WTC11 (cell line): ENCODE measurements around the gene BHMT2. TPM values are rescaled to one million over a fixed set of nuclear protein-coding genes. Genes with fewer than 3 reads are reported as not detected.

ENCODE experiments used
- ATAC-seq: fragments of 200-7000 bp; cut with Tn5 transposase; 2 replicates; pipeline ENCODE4 v1.10.0; 2021; ENCODE audit warnings: mild to moderate bottlenecking, moderate library complexity
- CTCF ChIA-PET: fragments of 300-600 bp; sonication (Branson Sonifier 250); formaldehyde crosslinking; loops from one replicate; lab custom pipeline; 2021; ENCODE audit warnings: antibody characterized with exemption; lab: Charles Lee
- POLR2A ChIA-PET: fragments of 350-600 bp; sonication (Branson Sonifier 250); formaldehyde crosslinking; loops from one replicate; lab custom pipeline; 2021; ENCODE audit warnings: antibody characterized with exemption; lab: Charles Lee
- DNase-seq: peaks from one replicate; pipeline ENCODE4 v3.0.0; 2021; ENCODE audit warnings: low spot score
- H3K27ac Mint-ChIP-seq: 2 replicates; pipeline ENCODE4 v1.8.0; 2021; ENCODE audit warnings: mixed read lengths
- H3K27me3 Mint-ChIP-seq: 2 replicates; pipeline ENCODE4 v1.8.0; 2021; ENCODE audit warnings: low read depth, mild to moderate bottlenecking, moderate library complexity, mixed read lengths
- H3K36me3 Mint-ChIP-seq: 2 replicates; pipeline ENCODE4 v1.8.0; 2021; ENCODE audit warnings: mixed read lengths
- H3K4me1 Mint-ChIP-seq: 2 replicates; pipeline ENCODE4 v1.8.0; 2022; ENCODE audit warnings: mixed read lengths
- H3K4me3 Mint-ChIP-seq: 2 replicates; pipeline ENCODE4 v1.8.0; 2021; ENCODE audit warnings: mild to moderate bottlenecking, moderate library complexity, mixed read lengths
- H3K9me3 Mint-ChIP-seq: 2 replicates; pipeline ENCODE4 v1.8.0; 2021; ENCODE audit warnings: mixed read lengths
- ATF2 ChIP-seq: sonication (generic); formaldehyde crosslinking; IDR thresholded peaks from 2 replicates; pipeline ENCODE4 v1.8.1; 2022; ENCODE audit warnings: low read depth, missing genetic modification reagents, borderline replicate concordance
- CBFB ChIP-seq: sonication (generic); formaldehyde crosslinking; IDR thresholded peaks from 2 replicates; pipeline ENCODE4 v1.8.1; 2022; ENCODE audit warnings: mild to moderate bottlenecking, low read depth, missing genetic modification reagents
- FOXJ3 ChIP-seq: sonication (generic); formaldehyde crosslinking; IDR thresholded peaks from 2 replicates; pipeline ENCODE4 v1.9.0; 2021; ENCODE audit warnings: missing genetic modification reagents, mild to moderate bottlenecking, borderline replicate concordance
- FOXP1 ChIP-seq: sonication (generic); formaldehyde crosslinking; IDR thresholded peaks from 2 replicates; pipeline ENCODE4 v1.8.0; 2022; ENCODE audit warnings: missing genetic modification reagents, mild to moderate bottlenecking, moderate library complexity, borderline replicate concordance
- GTF2I ChIP-seq: fragments of 250-450 bp; sonication (Bioruptor Pico); conservative IDR thresholded peaks from 2 replicates; pipeline ENCODE4 v1.4.0; 2021; ENCODE audit warnings: mild to moderate bottlenecking
- IRF2 ChIP-seq: sonication (generic); formaldehyde crosslinking; IDR thresholded peaks from 2 replicates; pipeline ENCODE4 v1.8.0; 2022; ENCODE audit warnings: low read depth, missing genetic modification reagents, borderline replicate concordance
- MXD4 ChIP-seq: fragments of 250-450 bp; sonication (Bioruptor Pico); IDR thresholded peaks from 2 replicates; pipeline ENCODE4 v1.8.0; 2021; ENCODE audit warnings: mild to moderate bottlenecking, moderate library complexity, borderline replicate concordance
- NFE2L1 ChIP-seq: sonication (generic); formaldehyde crosslinking; IDR thresholded peaks from 2 replicates; pipeline ENCODE4 v1.8.1; 2023; ENCODE audit warnings: missing genetic modification reagents
- PRDM15 ChIP-seq: sonication (generic); formaldehyde crosslinking; IDR thresholded peaks from 2 replicates; pipeline ENCODE4 v1.8.0; 2022; ENCODE audit warnings: missing genetic modification reagents
- RELA ChIP-seq: sonication (generic); formaldehyde crosslinking; IDR thresholded peaks from 2 replicates; pipeline ENCODE4 v1.8.1; 2022; ENCODE audit warnings: missing genetic modification reagents, mild to moderate bottlenecking, borderline replicate concordance
- RORB ChIP-seq: fragments of 250-450 bp; sonication (Bioruptor Pico); IDR thresholded peaks from 2 replicates; pipeline ENCODE4 v1.9.0; 2021; ENCODE audit warnings: mild to moderate bottlenecking
- SMAD3 ChIP-seq: sonication (generic); formaldehyde crosslinking; IDR thresholded peaks from 2 replicates; pipeline ENCODE4 v1.8.0; 2022; ENCODE audit warnings: missing genetic modification reagents, mild to moderate bottlenecking, borderline replicate concordance
- ZNF232 ChIP-seq: sonication (generic); formaldehyde crosslinking; IDR thresholded peaks from 2 replicates; pipeline ENCODE4 v1.8.0; 2022; ENCODE audit warnings: mild to moderate bottlenecking, missing genetic modification reagents
- ZNF263 ChIP-seq: sonication (generic); formaldehyde crosslinking; IDR thresholded peaks from 2 replicates; pipeline ENCODE4 v1.8.1; 2022; ENCODE audit warnings: low read depth, mild to moderate bottlenecking, moderate library complexity, missing genetic modification reagents
- ZNF317 ChIP-seq: sonication (generic); formaldehyde crosslinking; IDR thresholded peaks from 2 replicates; pipeline ENCODE4 v1.8.1; 2023; ENCODE audit warnings: low read depth, mild to moderate bottlenecking, moderate library complexity, missing genetic modification reagents, borderline replicate concordance
- ZNF396 ChIP-seq: fragments of 250-450 bp; sonication (Bioruptor Pico); IDR thresholded peaks from 2 replicates; pipeline ENCODE4 v1.8.0; 2021; ENCODE audit warnings: mild to moderate bottlenecking, moderate library complexity, borderline replicate concordance
- ZNF425 ChIP-seq: fragments of 250-450 bp; sonication (Bioruptor Pico); conservative IDR thresholded peaks from 2 replicates; pipeline ENCODE4 v1.9.0; 2021; ENCODE audit warnings: mild to moderate bottlenecking
- total RNA-seq: library from RNA; stranded (reverse); gene quantifications from 3 replicates; pipeline ENCODE4 v1.2.3, GENCODE V29; 2021

The BHMT2 gene
- total RNA-seq, 1 experiment from 2014 or later = 0.11 TPM

GRCh38 chr5:79136618-79137017, 67.1 kb downstream of the BHMT2 start:
- ATAC-seq (no peak), DNase-seq (no peak)
- H3K9me3 Mint-ChIP-seq = peaks cover 20% of the 10 kb centered on the region
- peaks cover 14% of the 10 kb centered on the region for H3K36me3 Mint-ChIP-seq
- ChIA-PET CTCF (interaction anchor here (6.3 kb wide), 1 partner anchor 114 kb away, joined by 358 read pairs; no protein-coding TSS in a partner anchor), POLR2A (no interaction called here)
- H3K27me3 Mint-ChIP-seq = no peaks in the 10 kb centered on the region; the same call in 1 of the 2 replicates
- H3K4me3 Mint-ChIP-seq = no peak overlapping the region
- no peak for TF ChIP-seq NFE2L1
- no peak for TF ChIP-seq ZNF232
- TF ChIP-seq ATF2 = no peak
- TF ChIP-seq PRDM15 (CRISPR knock-in tag) = no peak
- TF ChIP-seq SMAD3 (CRISPR knock-in tag) = no peak
- no peak for TF ChIP-seq IRF2 (CRISPR knock-in tag)
- no peak for TF ChIP-seq FOXJ3
- TF ChIP-seq ZNF396 = no peak
- TF ChIP-seq MXD4 (CRISPR knock-in tag) = no peak
- TF ChIP-seq GTF2I = no peak
- TF ChIP-seq CBFB (CRISPR knock-in tag) = no peak
- TF ChIP-seq ZNF425 (CRISPR knock-in tag) = no peak
- no peak for TF ChIP-seq RORB
- TF ChIP-seq ZNF263 (CRISPR knock-in tag) = no peak
- no peak for TF ChIP-seq FOXP1 (CRISPR knock-in tag)
- no peak for TF ChIP-seq RELA (CRISPR knock-in tag)
- no peak for TF ChIP-seq ZNF317
- H3K27ac Mint-ChIP-seq = no peak overlapping the region
- peaks cover 15% of the 10 kb centered on the region for H3K4me1 Mint-ChIP-seq

Other genes with a start within 250 kb of the BHMT2 start
- gene ARSB, start 84.5 kb upstream of the BHMT2 start, total RNA-seq = 9.7 to 10.5 TPM (median 10.0 TPM) in 3 replicates
- 0.21 to 0.37 TPM (median 0.35 TPM) in 3 replicates for gene DMGDH, start 93 bp upstream of the BHMT2 start, total RNA-seq
- gene BHMT, start 42.0 kb downstream of the BHMT2 start, total RNA-seq = 1.1 to 1.2 TPM (median 1.1 TPM) in 3 replicates
- 12.4 to 12.5 TPM (median 12.4 TPM) in 3 replicates for gene JMY, start 166.4 kb downstream of the BHMT2 start, total RNA-seq